Fibroblast of mammary gland (primary cell): ENCODE measurements around the gene CSMD2.

Source experiments
- DNase-seq: peaks from one replicate; pipeline ENCODE4 v3.0.0-alpha.2; 2010; ENCODE audit warnings: low read depth
- H3K4me3 ChIP-seq: 2 replicates; pipeline ENCODE4 v1.5.1; 2011; ENCODE audit warnings: low read depth, mild to moderate bottlenecking, low read length, moderate library complexity; ENCODE audit not compliant: control insufficient read depth
- CTCF ChIP-seq: conservative IDR thresholded peaks from 2 replicates; pipeline ENCODE4 v1.5.1; 2011; ENCODE audit warnings: low read depth, low read length, inconsistent platforms; ENCODE audit not compliant: control insufficient read depth, insufficient read depth

CSMD2 gene

GRCh38 chr1:33921281-33921680 is 243.7 kb downstream of the CSMD2 start:
- DNase-seq, result no peak
- no peak overlapping the region for H3K4me3 ChIP-seq
- no peak for TF ChIP-seq CTCF

- no peak for TF ChIP-seq CTCF
- peak; percentile 70 for DNase-seq
- H3K4me3 ChIP-seq, result no peak overlapping the region
Observed at GRCh38 chr1:33918368-33918767, 246.7 kb downstream of the CSMD2 start.

GRCh38 chr1:33916786-33917185 is 248.2 kb downstream of the CSMD2 start:
- H3K4me3 ChIP-seq, result no peak overlapping the region
- TF ChIP-seq CTCF, result no peak
- no peak for DNase-seq

- TF ChIP-seq CTCF, result no peak
- DNase-seq, result no peak
- H3K4me3 ChIP-seq, result no peak overlapping the region
Observed at GRCh38 chr1:33914531-33914930, 250.5 kb downstream of the CSMD2 start.

- DNase-seq, result no peak
- H3K4me3 ChIP-seq, result no peak overlapping the region
- TF ChIP-seq CTCF, result no peak
Observed at GRCh38 chr1:33908324-33908956, 256.6 kb downstream of the CSMD2 start.

- no peak for DNase-seq
- no peak overlapping the region for H3K4me3 ChIP-seq
- no peak for TF ChIP-seq CTCF
Observed at GRCh38 chr1:33906156-33906555, 258.9 kb downstream of the CSMD2 start.

GRCh38 chr1:33905241-33905640 is 259.8 kb downstream of the CSMD2 start:
- no peak for TF ChIP-seq CTCF
- no peak overlapping the region for H3K4me3 ChIP-seq
- DNase-seq, result peak; percentile 25
